Measurements from ENCODE around the gene DDX21.
A peak's percentile ranks its signal among the peaks of the same experiment; 100 is the strongest.
"Not testable (repeated sequence)": the region's sequence is repeated elsewhere in the genome, so short reads cannot be mapped to it uniquely, and the experiment has no call there.

The DDX21 gene

DNA sequence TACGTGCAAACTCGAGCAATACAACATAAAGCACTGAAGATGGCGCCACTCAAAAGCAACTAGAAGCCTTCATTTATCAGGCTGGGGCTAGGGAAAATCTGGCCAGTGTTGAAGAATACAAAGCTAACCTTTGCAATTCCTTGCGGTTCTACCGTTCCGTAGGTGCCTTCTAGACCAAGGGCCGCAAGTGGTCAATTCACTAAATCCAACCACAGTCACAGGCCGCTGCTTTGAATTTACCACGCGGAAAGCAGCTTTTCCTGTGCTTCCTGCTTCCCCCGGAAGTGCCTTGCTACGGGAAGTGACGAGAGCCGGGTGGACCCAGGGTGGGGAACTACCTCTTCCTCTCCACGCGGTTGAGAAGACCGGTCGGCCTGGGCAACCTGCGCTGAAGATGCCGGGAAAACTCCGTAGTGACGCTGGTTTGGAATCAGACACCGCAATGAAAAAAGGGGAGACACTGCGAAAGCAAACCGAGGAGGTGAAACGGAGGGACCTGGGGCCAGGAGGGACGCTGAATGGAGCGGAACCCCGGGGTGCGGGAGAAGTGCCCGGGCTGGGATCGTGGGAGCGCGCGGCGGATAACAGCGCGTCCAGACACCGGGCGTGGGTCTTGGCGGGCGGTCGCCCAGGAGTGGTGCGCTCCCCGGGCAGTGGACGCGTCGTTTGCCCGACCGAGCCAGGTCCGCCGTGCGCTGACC, at the start of gene DDX21:
DDX21 (plus strand) TSS at position 339 of the 701 bp plus-strand sequence; CDS start at position 395, 56 bp downstream.
- DNase-seq = peak; percentile 93

GRCh38 chr10:68924593-68924992, 31.4 kb upstream of the DDX21 start:
- DNase-seq = no peak

DNA sequence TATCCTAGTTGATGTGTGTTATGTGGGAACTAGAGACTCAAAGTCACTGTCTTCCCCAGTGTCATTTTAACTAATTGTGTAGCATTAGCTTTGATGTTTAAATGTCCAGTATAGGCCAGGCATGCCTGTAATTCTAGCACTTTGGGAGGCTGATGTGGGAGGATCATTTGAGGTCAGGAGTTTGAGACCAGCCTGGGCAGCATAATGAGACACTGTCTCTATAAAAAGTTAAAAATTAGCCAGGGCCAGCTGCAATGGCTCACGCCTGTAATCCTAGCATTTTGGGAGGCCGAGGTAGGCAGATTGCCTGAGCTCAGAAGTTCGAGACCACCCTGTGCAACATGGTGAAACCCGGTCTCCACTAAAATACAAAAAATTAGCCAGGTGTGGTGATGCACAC, 30.5 kb upstream of the DDX21 start:
- no peak for DNase-seq

DNA sequence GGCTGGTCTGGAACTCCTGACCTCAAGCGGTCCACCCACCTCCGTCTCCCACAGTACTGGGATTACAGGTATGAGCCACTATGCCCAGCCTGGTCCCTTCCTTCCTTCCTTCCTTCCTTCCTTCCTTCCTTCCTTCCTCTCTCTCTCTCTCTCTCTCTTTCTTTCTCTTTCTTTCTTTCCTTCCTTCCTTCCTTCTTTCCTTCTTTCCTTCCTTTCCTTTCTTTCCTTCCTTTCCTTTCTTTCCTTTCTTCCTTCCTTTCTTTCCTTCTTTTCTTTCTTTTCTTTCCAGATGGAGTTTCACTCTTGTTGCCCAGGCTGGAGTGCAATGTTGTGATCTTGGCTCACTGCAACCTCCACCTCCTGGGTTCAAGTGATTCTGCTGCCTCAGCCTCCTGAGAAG, 26.8 kb upstream of the DDX21 start:
- not testable (repeated sequence) for DNase-seq

DNA sequence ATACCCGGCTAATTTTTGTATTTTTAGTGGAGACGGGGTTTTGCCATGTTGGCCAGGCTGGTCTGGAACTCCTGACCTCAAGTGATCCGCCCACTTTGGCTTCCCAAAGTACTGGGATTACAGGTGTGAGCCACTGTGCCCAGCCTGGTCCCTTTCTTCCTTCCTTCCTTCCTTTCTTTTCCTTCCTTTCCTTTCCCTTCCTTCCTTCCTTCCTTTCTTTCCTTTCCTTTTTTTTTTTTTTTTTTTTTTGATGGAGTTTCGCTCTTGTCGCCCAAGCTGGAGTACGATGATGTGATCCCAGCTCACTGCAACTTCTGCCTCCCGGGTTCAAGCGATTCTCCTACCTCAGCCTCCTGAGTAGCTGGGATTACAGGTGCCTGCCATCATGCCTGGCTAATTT, 26.1 kb upstream of the DDX21 start:
- DNase-seq = not testable (repeated sequence)

DNA sequence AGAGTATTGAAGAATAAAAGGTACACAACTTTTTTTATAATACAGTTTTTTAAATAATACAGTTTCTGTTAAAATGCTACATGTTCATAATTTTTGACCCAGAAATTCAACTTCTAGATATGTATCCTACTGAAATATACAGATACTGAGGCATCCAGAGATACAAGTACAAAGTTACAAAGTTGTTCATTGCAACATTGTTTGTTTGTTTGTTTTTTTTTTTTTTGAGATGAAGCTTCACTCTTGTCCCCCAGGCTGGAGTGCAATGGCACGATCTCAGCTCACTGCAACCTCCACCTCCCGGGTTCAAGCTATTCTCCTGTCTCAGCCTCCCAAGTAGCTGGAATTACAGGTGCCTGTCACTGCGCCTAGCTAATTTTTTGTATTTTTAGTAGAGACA, 23.1 kb upstream of the DDX21 start:
- not testable (repeated sequence) for DNase-seq

DNA sequence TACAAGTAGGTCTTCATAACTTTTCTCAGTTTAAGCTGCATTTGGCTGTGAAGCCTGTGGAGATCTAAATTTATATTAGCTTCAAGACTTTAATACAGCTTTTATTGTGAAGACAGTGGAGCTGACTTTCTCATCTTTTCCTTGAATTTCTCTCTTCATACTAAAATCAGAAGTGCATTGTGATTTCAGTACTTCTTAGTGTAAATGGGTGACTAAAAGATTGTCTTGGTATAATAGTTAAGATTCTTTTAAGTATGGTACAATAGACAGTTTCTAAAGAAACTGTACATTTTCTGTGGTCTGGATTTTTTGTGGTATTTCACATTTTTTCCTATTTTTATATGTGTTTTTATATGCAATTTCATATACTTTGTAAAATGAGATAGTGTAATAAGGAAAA, 21.0 kb upstream of the DDX21 start:
- DNase-seq = no peak

- no peak for DNase-seq
Observed at GRCh38 chr10:68938117-68938516, 17.9 kb upstream of the DDX21 start.

- DNase-seq = no peak
Observed at GRCh38 chr10:68938884-68939283, 17.1 kb upstream of the DDX21 start.

DNA sequence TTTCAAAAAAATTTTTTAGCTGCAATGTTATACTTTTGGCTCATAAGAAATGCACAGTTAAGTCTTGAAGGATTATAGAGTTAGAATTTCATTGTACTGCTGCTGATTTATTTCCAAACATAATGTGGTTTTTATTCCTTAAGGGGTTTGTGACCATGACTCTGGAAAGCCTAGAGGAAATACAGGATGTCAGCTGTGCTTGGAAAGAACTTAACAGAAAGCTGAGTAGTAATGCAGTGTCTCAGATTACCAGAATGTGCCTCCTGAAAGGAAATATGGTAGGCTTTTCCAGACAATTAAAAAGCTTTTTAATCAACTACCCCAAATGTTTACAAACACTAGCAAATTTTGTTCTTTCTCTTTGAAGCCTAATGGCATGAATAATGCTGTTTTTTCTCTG, 15.1 kb upstream of the DDX21 start:
- not testable (repeated sequence) for DNase-seq

DNA sequence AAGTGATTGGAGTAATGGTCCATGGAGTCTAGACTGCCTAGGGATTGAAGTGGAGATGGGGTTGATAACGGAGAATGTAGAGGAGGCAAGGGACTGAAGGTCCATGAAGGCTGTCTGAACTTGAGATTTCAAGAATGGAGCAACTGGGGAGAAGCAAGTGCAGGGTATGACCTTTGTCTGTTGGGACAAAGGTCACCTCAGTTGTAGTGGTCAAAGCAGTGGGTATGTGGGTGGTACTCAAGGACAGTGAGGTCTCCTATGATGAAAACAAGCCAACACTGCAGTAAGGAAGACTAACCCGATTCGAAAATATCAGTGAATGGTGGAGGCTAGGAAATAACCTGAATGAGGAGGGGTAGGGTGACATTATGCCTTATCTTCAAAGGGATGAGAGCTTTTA, 5.4 kb upstream of the DDX21 start:
- DNase-seq = no peak

DNA sequence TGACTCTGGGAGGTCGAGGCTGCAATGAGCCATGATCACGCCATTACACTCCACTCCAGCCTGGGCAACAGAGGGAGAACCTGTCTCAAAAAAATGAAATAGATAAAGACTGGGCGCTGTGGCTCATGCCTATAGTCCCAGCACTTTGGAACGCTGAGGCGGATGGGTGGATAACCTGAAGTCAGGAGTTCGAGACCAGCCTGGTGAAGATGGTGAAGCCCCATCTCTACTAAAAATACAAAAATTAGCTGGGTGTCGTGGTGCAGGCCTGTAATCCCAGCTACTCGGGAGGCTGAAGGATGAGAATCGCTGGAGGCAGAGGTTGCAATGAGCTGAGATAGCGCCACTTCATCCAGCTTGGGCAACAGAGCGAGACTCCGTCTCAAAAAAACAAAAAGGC, 1.1 kb upstream of the DDX21 start:
- no peak for DNase-seq

DNA sequence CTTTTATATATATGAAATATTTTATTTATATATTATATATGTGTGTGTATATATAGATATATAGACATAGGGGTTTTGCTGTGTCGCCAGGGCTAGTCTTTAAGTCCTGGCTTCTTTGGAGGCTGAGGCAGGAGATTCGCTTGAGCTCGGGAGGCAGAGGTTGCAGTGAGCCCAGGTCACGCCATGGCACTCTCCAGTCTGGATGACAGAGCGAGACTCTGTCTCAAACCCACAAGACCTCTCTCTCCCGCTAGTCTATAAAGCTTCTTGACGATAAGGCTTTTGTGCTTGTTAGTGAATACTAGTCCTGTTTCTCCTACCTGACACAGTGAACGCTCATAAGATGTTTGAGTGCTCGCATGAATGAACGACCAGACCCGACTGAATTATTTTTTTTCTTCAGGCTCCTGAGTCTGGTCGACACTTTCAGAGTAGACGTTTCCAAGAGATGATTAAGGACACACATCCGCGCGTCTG, 577 bp upstream of the DDX21 start:
- DNase-seq = peak; percentile 68

- no peak for DNase-seq
Observed at GRCh38 chr10:68957284-68957615, 1.3 kb downstream of the DDX21 start.

GRCh38 chr10:68957654-68958053, 1.7 kb downstream of the DDX21 start:
- no peak for DNase-seq

DNA sequence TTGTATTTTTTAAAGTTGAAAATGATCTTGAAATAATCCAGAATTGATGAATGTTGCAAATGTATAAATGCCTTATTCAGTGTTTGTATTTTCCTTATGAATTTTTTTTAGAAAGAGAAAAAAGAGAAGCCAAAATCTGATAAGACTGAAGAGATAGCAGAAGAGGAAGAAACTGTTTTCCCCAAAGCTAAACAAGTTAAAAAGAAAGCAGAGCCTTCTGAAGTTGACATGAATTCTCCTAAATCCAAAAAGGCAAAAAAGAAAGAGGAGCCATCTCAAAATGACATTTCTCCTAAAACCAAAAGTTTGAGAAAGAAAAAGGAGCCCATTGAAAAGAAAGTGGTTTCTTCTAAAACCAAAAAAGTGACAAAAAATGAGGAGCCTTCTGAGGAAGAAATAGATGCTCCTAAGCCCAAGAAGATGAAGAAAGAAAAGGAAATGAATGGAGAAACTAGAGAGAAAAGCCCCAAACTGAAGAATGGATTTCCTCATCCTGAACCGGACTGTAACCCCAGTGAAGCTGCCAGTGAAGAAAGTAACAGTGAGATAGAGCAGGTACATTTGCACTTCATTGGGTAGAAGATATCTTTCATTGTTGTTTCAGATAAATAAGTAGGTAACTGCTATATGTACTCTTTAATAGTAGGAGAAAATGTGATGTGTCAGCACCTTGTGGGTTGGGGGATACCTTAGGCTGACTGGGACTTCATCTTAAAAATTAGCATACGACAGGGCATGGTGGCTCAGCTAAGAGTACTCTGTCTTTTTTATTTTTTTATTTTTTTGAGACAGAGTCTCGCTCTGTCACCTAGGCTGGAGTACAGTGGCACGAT, 3.9 kb downstream of the DDX21 start:
- no peak for DNase-seq

DNA sequence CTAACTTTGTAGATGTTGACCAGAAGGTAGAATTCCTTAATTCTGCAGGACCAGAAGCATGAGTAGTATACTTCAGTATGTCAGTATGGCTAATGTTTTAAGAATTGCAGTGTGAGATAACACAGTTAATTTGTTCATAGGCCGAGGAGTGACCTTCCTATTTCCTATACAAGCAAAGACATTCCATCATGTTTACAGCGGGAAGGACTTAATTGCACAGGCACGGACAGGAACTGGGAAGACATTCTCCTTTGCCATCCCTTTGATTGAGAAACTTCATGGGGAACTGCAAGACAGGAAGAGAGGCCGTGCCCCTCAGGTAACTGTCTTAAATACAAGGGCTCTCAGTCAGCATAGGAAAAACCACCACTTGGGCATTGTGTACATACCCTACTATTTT, 7.2 kb downstream of the DDX21 start:
- DNase-seq = no peak

DNA sequence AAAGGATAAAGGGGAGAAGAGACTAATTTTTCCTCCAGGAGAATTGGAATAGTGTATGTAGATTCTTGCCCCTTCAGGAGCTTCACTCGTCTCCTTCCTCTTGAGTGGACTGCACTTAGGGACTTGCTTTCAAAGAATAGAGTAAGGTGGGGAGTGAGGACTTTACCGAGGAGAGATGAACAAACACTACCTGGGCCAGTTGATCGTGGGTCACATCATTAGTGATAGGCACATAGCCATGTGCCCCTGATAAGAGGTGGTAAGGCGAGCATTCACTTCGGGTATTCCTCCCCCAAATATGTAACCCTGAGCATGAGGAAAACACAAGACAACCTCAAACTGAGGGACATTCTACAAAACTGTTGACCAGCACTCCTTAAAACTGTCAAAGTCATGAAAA, 18.0 kb downstream of the DDX21 start:
- no peak for DNase-seq

DNA sequence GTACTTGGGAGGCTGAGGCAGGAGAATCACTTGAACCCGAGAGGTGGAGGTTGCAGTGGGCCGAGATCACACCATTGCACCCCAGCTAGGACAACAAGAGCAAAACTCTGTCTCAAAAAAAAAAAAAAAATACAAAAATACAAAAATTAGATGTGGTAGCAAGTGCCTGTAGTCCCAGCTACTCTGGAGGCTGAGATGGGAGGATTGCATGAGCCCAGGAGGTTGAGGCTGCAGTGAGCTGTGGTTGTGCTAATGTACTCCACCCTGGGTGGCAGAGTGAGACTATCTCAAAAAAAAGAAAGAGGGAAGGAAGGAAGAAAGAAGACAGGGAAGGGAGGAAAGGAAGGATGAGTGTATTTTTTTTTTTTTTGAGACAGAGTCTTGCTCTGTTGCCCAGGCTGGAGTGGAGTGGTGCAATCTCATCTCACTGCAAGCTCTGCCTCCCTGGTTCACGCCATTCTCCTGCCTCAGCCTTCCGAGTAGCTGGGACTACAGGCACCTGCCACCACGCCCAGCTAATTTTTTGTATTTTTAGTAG, 20.0 kb downstream of the DDX21 start:
- not testable (repeated sequence) for DNase-seq

DNA sequence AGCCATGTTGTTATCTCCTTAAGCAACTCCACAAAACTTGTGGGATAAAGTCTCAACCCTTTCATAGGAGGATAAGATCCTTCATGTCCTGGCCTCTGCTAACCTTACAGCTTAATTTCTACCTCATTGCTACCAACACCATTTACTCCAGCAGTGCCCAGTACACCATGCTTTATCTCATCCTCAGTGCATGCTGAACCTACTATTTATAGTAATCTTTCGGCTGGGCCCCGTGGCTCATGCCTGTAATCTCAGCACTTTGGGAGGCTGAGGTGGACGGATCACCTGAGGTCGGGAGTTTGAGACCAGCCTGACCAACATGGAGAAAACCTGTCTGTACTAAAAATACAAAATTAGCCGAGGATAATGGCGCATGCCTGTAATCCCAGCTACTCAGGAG, 23.8 kb downstream of the DDX21 start:
- DNase-seq = not testable (repeated sequence)

- DNase-seq = no peak
Observed at GRCh38 chr10:68981074-68981473, 25.1 kb downstream of the DDX21 start.

DNA sequence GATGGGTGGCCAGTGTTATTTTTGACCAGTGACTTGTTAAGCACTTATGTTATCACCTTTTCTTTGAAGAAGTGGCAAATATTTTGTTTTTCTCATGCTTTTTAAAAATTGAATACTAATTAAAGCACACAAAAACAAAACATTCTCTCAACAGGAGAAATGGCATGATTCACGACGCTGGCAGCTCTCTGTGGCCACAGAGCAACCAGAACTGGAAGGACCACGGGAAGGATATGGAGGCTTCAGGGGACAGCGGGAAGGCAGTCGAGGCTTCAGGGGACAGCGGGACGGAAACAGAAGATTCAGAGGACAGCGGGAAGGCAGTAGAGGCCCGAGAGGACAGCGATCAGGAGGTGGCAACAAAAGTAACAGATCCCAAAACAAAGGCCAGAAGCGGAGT, 26.4 kb downstream of the DDX21 start:
- no peak for DNase-seq

DNA sequence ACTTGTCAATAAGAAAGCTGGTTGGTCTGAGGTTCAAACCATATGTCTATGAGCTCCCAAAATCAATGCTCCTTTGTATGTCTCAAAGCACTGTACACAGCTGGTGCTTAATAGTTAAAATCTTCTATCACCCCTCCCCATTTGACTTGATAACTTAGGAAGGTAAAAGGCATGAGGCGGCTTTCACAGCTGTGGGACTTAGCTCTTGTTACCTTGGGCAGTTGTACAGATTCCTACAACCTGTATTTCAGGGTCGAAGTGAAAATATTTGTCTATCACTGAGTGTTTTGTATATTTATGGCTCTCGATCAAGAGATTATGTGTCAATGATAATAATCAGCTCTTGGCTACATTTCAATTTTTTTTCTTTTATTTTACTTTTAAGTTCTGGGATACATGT, 31.6 kb downstream of the DDX21 start:
- DNase-seq = no peak
